Stimulated activated CD8-positive, alpha-beta memory T cell treated with anti-CD3 and anti-CD28 coated beads, Interleukin-4, amount 100 ng/mL, for 24 hours (primary cell): Measurements from ENCODE around the gene ANKRD30BL.
"Not testable (repeated sequence)": the region's sequence is repeated elsewhere in the genome, so short reads cannot be mapped to it uniquely, and the experiment has no call there.

Experiments
- DNase-seq: peaks from one replicate; pipeline ENCODE4 v3.0.0-alpha.2; 2020; ENCODE audit warnings: low read depth

Gene ANKRD30BL

DNA sequence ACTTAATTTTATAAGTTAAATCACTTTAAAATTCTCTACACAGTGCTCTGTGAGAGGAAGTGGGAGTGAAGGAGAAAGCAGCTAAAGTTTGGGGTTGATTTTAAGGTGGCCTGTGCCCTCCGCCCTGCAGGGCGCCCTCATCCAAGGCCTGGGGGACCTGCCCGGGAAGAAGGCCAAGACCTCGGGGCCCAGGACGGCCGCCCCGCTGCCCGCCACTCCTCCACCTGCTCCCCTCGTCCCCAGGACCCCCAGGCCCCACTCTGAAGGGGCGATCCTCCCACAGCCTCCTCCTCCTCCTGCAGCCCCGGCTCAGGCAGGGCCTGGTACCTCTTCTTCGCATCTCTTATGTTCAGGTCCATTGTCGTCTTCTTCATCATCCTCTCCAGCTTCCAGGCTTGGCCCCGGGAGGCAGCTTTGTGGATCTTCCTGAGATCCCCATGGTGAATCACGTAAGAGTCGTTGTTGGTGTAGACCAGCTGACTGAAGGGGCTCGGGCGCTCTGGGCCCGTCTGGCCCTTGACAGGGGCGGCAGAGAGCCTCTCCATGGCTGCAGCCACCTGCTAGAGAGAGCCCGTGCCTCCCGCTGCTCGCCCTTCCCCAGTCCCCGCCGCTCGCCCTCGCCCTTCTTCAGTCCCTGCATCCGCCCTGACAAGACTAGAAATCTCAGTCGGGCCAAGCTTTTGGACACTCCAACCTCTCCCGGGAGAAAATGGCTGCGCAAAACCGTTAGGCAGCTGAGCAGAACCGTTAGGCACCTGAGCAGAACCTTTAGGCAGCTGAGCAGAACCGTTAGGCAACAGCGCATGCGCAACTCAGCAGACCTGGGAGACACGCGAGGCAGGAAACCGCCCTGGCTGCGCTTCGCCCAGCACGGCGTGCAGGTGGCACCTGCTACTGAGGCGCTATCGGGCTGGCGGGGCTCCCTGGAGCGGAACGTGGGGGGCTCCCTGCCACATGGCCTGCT is at the start of gene ANKRD30BL:
Gene ANKRD30BL (minus strand): TSS at position 792 of the 964 bp plus-strand sequence. CDS start 247 bp downstream, at position 545.
- not testable (repeated sequence) for DNase-seq

DNA sequence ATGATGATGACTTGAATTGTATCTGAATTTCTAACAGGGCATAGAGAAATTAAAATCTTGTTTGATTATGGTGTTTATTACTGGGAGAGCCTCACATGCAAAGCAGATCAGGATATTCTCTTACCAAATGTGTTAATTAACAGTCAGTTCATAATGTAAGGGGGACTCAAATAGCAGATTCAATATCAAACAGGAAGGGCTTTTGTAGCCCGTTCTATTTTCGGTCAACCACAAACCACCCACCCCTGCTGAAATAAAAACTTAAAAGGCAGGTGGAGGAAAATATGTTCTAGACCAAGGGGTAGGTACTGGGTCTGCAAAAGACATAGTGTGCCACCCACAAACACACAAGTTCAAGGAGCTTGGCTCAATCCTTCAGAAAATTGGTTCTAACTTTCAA is 41.1 kb upstream of the ANKRD30BL start:
- DNase-seq, result not testable (repeated sequence)

- not testable (repeated sequence) for DNase-seq
Measured at GRCh38 chr2:132192854-132193253, 31.1 kb upstream of the ANKRD30BL start.

GRCh38 chr2:132167100-132167499 is 5.3 kb upstream of the ANKRD30BL start:
- not testable (repeated sequence) for DNase-seq

DNA sequence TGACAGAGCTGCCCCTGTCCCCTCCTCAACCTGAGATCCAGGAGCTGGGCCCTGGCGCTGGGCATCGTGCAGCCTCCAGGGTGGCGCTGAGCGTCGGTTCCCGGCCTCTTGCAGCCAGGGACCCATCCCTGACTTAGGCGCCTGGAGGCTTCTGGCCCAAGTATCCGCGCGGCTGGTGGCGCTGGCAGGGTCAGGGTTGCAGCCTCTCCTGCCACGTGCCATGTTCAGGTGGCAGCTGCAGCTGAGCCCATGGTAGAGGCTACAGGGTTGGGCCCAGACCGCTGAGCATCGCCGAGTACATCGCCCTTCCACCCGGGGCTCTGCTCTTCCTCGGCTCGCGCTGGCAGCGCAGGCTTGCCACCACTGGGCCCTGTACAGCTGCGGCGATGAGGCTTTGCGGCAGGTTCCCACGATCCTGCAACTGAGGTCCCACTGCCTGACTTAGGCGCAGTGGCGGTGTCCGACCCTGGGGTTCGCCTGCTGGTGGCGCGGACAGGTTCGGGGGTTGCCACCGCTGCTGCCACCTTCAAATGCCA is 441 bp upstream of the ANKRD30BL start:
- DNase-seq, result not testable (repeated sequence)

DNA sequence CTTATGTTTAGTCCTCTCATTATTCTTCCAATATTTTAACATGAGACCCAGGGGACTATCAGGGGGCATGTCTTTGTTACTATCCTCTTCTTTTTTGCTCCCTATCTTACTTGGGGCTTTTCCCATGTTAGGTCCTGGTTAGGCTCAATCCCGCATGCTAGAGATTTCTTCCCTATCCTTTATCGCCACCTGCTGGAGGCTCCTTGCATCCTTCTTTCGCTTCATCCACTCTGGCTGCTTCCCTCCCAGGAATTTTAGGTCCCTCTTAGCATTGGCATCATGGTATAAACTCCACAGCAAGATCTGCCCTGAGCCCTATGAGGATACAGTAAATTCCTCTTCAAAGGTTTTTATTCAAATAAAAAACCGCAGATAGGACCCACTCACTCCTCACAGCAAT is 15.0 kb downstream of the ANKRD30BL start:
- DNase-seq, result not testable (repeated sequence)
